GM12801 (cell line): ENCODE data around the gene F2RL3.

ENCODE experiments used
- CTCF ChIP-seq: IDR thresholded peaks from one replicate; pipeline ENCODE4 v1.5.1; 2011; ENCODE audit warnings: control low read depth; ENCODE audit not compliant: insufficient read length; ENCODE audit errors: extremely low read depth

The F2RL3 gene

GRCh38 chr19:16896146-16897028 is 7.6 kb downstream of the F2RL3 start:
- no peak for TF ChIP-seq CTCF

GRCh38 chr19:16897029-16897855 is 8.4 kb downstream of the F2RL3 start:
- no peak for TF ChIP-seq CTCF

GRCh38 chr19:16897856-16898161 is 9.0 kb downstream of the F2RL3 start:
- no peak for TF ChIP-seq CTCF

GRCh38 chr19:16898361-16899015 is 9.7 kb downstream of the F2RL3 start:
- no peak for TF ChIP-seq CTCF

- TF ChIP-seq CTCF, result no peak
These were observed 10.8 kb downstream of the F2RL3 start for GRCh38 chr19:16899566-16900075.

- TF ChIP-seq CTCF, result no peak
These were observed 12.8 kb downstream of the F2RL3 start for GRCh38 chr19:16901491-16902175.
